ENCODE results near the gene OR52N5. TPM values are rescaled to one million over a fixed set of nuclear protein-coding genes. Genes with fewer than 3 reads are reported as not detected.

The OR52N5 gene
- total and polyA plus RNA-seq, 2 experiments from 2014 or later: not detected

GRCh38 chr11:5796541-5796940 lies 13.4 kb upstream of the OR52N5 start:
- Mint-ChIP-seq H3K4me3 (no peak overlapping the region), H3K27me3 (ENCODE audit: insufficient read depth, low read depth, poor library complexity) (no peaks in the 10 kb centered on the region), H3K36me3 (ENCODE audit: low read depth) (no peaks in the 10 kb centered on the region), H3K9me3 (no peaks in the 10 kb centered on the region), H3K27ac (no peak overlapping the region), H3K4me1 (no peaks in the 10 kb centered on the region)
- no peak for DNase-seq (ENCODE audit: low spot score)
- Histone ChIP-seq H4K20me1 (replicated peaks; ENCODE audit: insufficient read depth) (no peaks in the 10 kb centered on the region), H3K9me2 (ENCODE audit: insufficient read depth) (no peaks in the 10 kb centered on the region), H3K27ac (ENCODE audit: low read depth) (no peak overlapping the region), H3K79me2 (replicated peaks; ENCODE audit: insufficient read depth) (no peaks in the 10 kb centered on the region), H3K27me3 (ENCODE audit: insufficient read depth) (no peaks in the 10 kb centered on the region), H2AFZ (0 out of 2 replicates have a peak overlapping the region, but pooled peaks have one; percentile 40), H3K36me3 (ENCODE audit: insufficient read depth) (no peaks in the 10 kb centered on the region), H3K4me2 (no peak overlapping the region), H3F3A (replicated peaks; ENCODE audit: low read depth) (no peaks in the 10 kb centered on the region), H3K4me3 (no peak overlapping the region), H3K4me1 (ENCODE audit: insufficient read depth) (no peaks in the 10 kb centered on the region)
- no peak for ATAC-seq
- TF ChIP-seq ETS1 (IDR thresholded peaks at IDR 0.05) (no peak), EZH2phosphoT487 (IDR thresholded peaks at IDR 0.05; ENCODE audit: unreplicated experiment) (no peak), CREB1 (CRISPR knock-in tag; IDR thresholded peaks at IDR 0.05; ENCODE audit: low read depth) (no peak), JUNB (IDR thresholded peaks at IDR 0.05; ENCODE audit: unreplicated experiment) (no peak), ZNF331 (CRISPR knock-in tag; IDR thresholded peaks at IDR 0.05; ENCODE audit: low read depth) (no peak), STAT1 (IDR thresholded peaks at IDR 0.05; ENCODE audit: unreplicated experiment) (no peak), ZNF114 (CRISPR knock-in tag; IDR thresholded peaks at IDR 0.05) (no peak), ZNF462 (CRISPR knock-in tag; IDR thresholded peaks at IDR 0.05) (no peak), NANOG (IDR thresholded peaks at IDR 0.05; ENCODE audit: borderline replicate concordance) (no peak), EZH2 (IDR thresholded peaks at IDR 0.05; ENCODE audit: low read depth, unreplicated experiment) (no peak), REST (IDR thresholded peaks at IDR 0.05; ENCODE audit: unreplicated experiment) (no peak), CTCF (conservative IDR thresholded peaks at IDR 0.05; ENCODE audit: low read depth in 2 of 2) (no peak), POLR2AphosphoS5 (IDR thresholded peaks at IDR 0.05; ENCODE audit: low read depth) (no peak)
